Hematopoietic multipotent progenitor cell treated with erythropoietin and hydrocortisone succinate and interleukin-3 and kit ligand, for 17 days (in vitro differentiated cells): Measurements from ENCODE around the gene ALS2CL.

Experiments used
- DNase-seq: peaks from one replicate; pipeline ENCODE4 v3.0.0-alpha.2; 2015; ENCODE audit warnings: low spot score

The ALS2CL gene

GRCh38 chr3:46677411-46677726, 16.1 kb downstream of the ALS2CL start:
- no peak for DNase-seq

- DNase-seq: no peak
These were observed 16.7 kb downstream of the ALS2CL start for GRCh38 chr3:46676601-46677410.

- no peak for DNase-seq
These were observed 17.5 kb downstream of the ALS2CL start for GRCh38 chr3:46675843-46676567.

- DNase-seq: no peak
These were observed 18.1 kb downstream of the ALS2CL start for GRCh38 chr3:46675426-46675825.

GRCh38 chr3:46674031-46674845, 19.2 kb downstream of the ALS2CL start:
- no peak for DNase-seq

GRCh38 chr3:46673151-46674030, 20.1 kb downstream of the ALS2CL start:
- DNase-seq: no peak

- DNase-seq: no peak
These were observed 21.2 kb downstream of the ALS2CL start for GRCh38 chr3:46672349-46672695.

- no peak for DNase-seq
These were observed 21.7 kb downstream of the ALS2CL start for GRCh38 chr3:46671541-46672348.

GRCh38 chr3:46670891-46671427, 22.5 kb downstream of the ALS2CL start:
- no peak for DNase-seq

GRCh38 chr3:46670000-46670890, 23.2 kb downstream of the ALS2CL start:
- no peak for DNase-seq

GRCh38 chr3:46669191-46669999, 24.1 kb downstream of the ALS2CL start:
- no peak for DNase-seq

GRCh38 chr3:46668591-46668990, 24.9 kb downstream of the ALS2CL start:
- DNase-seq: no peak

- DNase-seq: no peak
These were observed 25.4 kb downstream of the ALS2CL start for GRCh38 chr3:46668116-46668515.

- no peak for DNase-seq
These were observed 25.8 kb downstream of the ALS2CL start for GRCh38 chr3:46667657-46668056.

GRCh38 chr3:46667061-46667621, 26.3 kb downstream of the ALS2CL start:
- DNase-seq: no peak

GRCh38 chr3:46666453-46666845, 27.0 kb downstream of the ALS2CL start:
- DNase-seq: no peak

GRCh38 chr3:46665763-46666452, 27.6 kb downstream of the ALS2CL start:
- DNase-seq: no peak
